Inflammatory macrophage (primary cell): ENCODE results near the gene RCHY1.
"Not testable (repeated sequence)": the region's sequence is repeated elsewhere in the genome, so short reads cannot be mapped to it uniquely, and the experiment has no call there.

Experiments
- DNase-seq, 2 donors: peaks; one replicate each; pipeline ENCODE4 v3.0.0-alpha.2; 2020 to 2022
- total RNA-seq, 18 experiments: gene quantifications; one replicate each; lab custom pipeline; 2026; ENCODE audit warnings: mixed read lengths in 6 of 18, inconsistent platforms in 2 of 18; lab: John Stamatoyannopoulos, UW

RCHY1 gene
- 4.9 to 34.8 (median 12.9) reads per million in 18 experiments for total RNA-seq

DNA sequence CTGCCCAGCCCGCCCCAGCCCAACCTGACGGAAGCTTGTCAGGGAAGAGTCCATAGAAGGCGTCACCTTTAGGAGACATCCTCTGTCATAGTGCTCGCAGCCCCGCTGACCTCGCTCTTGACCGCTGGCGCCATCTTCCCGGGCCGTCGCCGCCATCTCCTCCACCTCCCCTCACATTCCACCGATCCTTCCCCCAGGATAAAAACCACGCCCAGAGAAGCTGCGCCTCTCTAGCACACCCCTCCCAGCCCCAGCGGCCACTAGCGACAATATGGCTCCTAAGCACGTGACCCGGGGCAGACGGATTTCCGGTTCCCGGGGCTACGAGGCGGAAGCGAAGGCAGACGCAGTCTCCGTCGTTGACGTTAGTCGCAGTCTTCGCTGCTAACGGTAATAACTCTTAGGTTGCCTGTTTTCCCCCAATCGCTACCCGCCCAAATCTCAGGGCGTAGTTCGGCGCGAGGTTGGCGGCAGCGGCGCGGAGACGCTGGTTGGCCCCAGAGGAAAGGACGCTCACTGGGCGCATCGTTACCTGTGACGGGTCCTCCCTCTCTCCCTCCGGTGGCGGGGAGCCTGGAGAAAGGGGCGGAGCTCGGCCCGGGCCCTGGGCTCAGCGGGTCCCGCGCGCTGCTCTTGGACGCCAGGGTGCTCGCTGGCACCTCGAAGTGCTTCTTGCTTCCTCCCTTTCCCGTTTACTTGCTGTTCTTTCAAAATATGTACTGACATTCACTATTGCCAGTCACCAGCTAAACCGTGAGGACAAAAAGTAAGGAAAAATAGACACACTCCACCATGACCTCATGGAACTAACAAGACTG, at the start of gene RCHY1, which contains the start of gene THAP6:
Gene RCHY1, minus strand, starts transcription at position 273 of the 818 bp plus-strand sequence. Its CDS starts 117 bp downstream, at position 156.
Gene THAP6, plus strand, starts transcription at position 343 of the 818 bp plus-strand sequence. CDS start 980 bp downstream, outside the sequence.
- DNase-seq, result peak; percentile 97 to 98

DNA sequence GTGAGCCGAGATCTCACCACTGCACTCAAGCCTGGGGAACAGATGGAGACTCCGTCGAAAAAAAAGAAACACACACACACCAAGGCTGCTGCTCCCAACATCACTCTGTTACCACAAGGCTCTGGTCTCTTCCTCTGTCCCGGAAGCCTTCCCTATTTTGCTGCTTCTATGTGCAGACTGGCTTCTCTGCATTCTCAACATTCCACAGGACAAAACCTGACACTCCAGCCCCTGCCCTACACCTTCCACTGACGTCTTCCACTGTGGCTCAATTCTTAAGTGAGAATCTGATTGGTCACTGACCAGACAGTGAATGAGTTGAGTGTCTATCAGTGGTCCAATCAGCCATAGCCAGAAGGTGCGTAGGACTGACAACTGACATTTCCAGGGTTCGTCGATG, 47.6 kb upstream of the RCHY1 start:
- DNase-seq, result no peak

DNA sequence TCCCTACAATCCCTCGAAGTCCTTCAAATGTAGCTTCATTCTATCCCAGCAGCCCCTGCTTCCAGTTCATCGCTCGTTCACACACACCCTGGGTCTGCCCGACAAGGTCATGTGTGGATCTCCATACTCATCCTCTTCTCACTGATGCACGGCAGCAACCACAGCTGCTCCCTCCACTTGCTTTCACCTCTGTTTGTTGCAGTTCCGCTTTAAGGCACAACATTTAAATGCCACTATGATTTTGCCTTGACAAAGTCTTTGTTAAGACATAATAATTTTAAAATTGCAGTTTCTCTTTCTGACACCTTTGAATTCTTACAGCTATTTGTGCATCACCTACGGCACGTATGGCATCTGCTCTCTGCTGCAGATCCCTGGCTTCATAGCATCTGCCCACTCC, 43.5 kb upstream of the RCHY1 start:
- DNase-seq, result no peak

DNA sequence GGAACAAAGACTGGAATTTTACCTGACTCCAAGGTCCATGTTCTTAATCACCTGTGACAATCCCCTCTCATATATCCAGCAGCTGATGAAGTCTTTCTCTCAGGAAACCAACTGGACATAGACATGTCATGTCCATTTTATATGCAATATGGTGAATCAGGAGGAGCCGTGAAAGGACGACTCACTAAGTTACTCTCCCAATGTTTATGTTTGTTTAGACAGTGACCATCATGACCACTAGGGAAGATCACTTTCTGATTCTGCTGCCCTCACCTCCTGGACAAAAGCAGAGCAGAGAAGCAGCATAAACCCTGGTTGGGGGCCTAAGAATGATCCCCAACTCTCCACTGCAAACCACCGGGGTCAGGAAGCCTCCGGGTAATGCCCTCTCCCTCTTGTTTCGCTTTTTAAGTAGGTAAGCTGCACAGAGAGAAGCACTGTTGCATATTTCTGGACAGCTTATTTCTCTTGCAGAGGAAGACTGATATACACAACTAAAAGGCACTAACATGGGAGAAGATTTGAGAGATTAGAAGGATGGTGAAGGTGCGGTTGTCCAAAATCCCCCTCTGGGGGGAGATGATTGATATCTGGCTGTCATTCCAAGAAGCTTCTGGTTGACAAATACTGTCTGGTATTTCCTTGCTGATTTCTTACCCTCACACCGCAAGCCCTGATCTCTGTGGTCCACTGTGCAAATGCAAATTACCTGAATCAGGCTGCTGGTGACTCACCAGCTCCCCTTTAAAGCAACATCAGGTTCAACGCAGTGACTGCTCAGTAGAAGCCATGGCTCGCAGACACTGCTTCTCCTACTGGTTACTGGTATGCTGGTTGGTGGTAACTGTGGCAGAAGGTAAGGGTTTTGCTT, 41.3 kb upstream of the RCHY1 start, which contains the start of gene ODAPH:
Gene ODAPH, plus strand, starts transcription at position 773 of the 871 bp plus-strand sequence. Its CDS starts 17 bp downstream, at position 790.
- no peak for DNase-seq

DNA sequence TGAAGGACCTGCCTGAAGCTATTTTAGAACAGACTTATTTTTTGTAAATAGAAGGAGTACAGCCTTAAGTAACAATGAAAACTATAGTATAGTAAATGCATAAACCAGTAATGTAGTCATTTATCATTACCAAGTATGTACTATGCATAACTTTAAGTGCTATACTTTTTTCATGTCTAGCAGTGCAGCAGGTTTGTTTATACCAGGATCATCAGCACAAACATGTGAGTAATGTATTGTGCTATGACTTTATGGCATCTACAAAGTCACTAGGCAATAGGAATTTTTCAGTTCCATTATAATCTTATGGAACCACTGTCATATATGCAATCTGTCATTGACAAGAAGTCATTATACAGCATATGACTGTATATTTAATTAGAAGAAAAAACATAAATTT, 38.2 kb upstream of the RCHY1 start:
- no peak for DNase-seq

DNA sequence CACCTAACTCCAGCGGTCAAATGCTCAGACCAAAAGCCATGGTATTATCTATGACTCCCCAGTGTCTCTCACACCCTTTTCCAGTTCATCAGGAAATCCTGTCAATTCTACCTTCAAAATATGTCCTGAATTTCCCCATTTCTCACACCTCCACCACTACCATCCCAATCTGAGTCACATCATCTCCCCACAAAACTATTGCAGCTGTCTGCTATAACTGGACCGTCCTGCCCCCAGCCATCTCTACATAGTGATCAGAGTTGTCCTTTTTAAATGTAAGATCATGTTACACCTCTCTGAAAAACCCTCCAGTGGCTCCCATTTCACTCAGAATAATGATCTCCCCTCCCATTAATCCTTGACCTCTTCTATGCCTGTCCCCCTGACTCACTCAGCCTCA, 34.8 kb upstream of the RCHY1 start:
- DNase-seq, result no peak

DNA sequence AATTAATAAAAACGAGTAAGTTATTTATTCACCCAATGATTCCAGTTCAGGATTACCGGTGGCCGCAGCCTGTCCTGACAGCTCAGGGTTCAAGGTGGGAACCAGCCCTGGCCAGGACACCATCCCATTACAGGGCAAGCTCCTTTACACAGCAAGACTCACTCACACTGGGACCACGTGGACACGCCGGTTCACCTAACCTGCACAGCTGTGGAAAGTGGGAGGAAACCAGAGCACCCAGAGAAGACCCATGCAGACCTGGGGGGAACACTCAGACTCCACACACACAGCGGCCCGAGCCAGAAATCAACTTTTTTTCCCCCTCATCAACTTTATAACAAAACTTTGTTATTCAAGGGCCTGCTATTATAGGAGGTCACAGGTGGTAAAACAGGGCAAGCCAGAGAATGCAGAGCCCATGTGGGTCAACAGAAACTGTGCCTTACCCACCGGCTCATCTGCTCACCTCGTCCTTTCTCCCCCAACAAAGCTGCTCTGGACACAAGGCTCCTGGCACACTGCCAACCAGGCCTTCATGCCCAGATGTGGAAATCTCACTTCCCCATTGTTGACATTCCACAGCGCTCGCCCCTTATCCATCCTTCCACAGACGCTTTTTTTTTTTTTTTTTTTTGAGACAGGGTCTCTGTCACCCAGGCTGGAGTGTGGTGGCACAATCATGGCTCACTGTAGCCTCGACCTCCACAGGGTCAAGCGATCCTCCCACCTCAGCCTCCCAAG, 33.6 kb upstream of the RCHY1 start:
- DNase-seq, result peak; percentile 53 to 56

DNA sequence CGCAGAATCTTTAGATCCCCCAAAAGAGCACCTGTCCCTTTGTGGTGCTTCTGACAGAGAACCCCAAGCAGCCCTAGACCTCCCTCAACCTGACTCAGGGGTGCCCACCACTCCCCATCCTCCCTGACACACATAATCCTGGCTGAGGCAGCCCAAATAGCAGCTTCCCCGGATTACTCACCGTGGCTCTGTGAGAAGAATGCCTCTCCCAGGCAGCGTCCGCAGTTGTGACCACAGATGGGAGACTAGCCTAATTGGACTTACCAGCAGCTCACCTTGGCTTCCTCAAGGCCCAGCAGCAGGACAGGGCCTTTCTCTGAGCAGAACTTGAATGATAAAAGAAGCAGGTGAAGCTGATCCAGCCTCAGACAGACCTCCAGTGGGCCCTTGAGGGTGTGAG, 31.3 kb upstream of the RCHY1 start:
- no peak for DNase-seq

DNA sequence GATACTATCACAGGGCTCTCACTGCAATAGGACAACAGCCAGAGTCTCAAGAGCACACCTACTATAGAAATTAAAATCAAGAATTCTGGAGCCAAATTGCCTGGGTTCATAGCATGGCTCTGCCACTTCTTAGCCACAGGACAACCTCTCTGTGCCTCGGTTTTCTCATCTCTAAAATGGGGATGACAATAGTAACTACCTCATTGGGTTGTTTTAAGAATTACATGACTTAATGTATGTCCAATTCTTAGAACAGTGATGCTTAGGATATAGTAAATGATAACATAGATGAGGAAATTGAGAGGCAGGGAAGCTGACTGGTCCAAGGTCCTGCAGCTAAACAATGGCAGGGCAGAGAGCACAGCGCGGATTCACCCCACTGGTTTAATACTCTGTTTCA, 30.7 kb upstream of the RCHY1 start:
- no peak for DNase-seq

DNA sequence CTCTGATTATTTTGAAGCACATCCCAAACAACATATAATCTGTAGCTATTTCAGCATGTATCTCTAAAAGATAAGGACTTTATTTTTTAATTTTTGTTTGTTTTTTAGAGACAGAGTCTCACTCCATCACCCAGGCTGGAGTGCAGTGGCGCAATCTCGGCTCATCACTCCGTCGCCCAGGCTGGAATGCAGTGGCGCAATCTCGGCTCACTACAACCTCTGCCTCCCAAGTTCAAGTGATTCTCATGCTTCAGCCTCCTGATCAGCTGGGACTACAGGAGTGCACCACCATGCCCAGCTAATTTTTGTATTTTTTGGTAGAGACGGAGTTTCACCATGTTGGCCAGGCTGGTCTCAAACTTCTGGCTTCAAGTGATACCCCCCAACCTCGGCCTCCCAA, 30.0 kb upstream of the RCHY1 start:
- DNase-seq, result not testable (repeated sequence)

DNA sequence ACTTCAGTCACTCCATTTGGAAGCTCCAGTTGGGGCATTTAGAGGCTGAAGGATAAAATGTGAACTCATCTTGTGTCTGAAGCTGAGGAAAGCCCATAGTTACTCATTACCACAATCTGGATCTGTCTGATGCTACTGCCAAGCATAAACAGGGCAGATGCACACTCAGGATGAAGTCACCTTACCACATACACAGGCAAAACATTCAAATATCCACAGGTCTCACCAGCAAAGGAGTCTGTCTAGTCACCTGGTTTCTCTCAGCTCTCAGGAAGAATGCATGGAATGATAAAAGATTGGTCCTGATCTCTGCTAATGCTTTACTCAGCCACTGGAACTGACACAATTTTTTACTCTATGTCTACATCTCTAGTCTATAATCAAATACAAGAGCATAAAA, 28.6 kb upstream of the RCHY1 start:
- no peak for DNase-seq

DNA sequence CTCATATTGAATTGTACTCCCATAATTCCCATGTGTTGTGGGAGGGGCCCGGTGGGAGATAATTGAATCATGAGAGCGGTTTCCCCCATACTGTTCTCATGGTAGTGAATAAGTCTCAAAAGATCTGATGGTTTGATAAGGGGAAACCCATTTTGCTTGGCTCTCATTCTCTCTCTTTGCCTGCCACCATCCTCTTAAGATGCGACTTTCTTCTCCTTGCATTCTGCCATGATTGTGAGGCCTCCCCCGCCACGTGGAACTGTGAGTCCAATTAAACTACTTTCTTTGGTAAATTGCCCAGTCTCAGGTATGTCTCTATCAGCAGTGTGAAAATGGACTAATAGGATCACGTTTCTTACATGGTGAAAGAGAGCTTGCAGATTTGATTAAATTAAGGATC, 23.1 kb upstream of the RCHY1 start:
- not testable (repeated sequence) for DNase-seq

DNA sequence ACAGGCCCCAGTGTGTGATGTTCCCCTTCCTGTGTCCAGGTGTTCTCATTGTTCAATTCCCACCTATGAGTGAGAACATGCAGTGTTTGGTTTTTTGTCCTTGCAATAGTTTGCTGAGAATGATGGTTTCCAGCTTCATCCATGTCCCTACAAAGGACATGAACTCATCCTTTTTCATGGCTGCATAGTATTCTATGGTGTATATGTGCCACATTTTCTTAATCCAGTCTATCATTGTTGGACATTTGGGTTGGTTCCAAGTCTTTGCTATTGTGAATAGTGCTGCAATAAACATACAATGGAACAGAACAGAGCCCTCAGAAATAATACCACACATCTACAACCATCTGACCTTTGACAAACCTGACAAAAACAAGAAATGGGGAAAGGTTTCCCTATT, 19.7 kb upstream of the RCHY1 start:
- DNase-seq, result not testable (repeated sequence)

DNA sequence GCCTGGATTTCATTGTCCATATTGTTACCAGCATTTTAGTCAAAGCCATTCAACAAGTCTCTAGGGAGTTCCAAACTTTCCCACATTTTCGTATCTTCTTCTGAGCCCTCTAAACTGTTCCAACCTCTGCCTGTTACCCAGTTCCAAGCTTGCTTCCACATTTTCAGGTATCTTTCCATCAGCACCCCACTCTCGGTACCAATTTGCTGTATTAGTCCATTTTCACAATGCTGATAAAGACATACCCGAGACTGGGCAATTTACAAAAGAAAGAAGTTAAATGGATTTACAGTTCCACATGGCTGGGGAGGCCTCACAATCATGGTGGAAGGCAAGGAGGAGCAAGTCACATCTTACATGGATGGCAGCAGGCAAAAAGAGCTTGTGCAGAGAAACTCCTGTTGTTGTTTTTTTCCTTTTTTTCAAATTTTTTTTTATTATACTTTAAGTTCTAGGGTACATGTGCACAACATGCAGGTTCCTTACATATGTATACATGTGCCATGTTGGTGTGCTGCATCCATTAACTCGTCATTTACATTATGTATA, 19.2 kb upstream of the RCHY1 start:
- DNase-seq, result not testable (repeated sequence)

DNA sequence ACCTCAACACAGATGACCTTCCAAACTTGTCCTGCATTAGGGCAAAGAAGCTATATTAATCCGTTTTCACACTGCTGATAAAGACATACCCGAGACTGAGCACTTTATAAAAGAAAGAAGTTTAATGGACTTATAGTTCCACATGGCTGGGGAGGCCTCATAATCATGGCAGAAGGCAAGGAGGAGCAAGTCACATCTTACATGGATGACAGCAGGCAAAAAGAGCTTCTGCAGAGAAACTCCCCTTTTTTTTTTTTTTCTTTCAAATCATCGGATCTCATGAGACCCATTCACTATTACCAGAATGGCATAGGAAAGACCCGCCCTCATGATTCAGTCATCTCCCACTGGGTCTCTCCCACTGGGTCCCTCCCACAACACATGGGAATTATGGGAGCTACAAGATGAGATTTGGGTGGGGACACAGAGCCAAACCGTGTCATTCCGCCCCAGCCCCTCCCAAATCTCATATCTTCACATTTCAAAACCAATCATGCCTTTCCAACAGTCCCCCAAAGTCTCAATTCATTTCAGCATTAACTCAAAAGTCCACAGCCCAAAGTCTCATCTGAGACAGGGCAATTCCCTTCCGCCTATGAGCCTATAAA, 17.4 kb upstream of the RCHY1 start:
- DNase-seq, result not testable (repeated sequence)

DNA sequence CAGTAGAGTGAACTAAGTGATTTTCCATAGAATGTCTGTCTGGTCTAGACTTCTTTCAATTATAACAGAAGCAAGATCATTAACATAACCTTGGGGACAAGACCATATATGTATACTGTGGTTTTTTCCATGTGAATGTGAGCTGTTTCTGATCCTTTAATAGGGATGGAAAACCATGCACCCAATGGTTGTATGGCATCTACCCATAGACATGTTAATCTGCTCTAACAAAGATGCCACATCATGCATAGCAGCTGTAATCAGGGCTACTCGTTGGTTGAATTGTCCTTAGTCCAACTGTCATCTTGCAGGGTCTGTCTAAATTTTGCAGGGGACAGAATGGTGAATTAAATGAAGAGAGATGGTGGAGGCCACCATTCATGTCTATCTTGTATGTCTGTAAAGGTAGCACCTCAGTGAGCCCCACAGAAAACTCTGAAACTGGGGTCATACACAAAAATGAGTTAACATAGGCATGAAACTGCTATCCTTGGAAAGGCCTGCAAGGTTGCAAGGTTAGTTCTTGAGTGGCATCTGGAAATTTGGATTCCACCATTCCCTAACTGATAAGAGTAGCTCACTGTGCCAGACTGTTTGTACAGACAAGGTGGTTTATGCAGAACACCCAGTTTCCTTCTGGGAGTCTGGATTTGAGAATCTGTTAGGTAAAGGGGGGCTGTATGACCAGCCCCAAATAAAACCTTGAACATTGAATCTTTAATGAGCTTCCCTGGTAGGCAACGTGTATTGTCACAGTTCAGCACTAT, 16.5 kb upstream of the RCHY1 start:
- DNase-seq, result no peak

DNA sequence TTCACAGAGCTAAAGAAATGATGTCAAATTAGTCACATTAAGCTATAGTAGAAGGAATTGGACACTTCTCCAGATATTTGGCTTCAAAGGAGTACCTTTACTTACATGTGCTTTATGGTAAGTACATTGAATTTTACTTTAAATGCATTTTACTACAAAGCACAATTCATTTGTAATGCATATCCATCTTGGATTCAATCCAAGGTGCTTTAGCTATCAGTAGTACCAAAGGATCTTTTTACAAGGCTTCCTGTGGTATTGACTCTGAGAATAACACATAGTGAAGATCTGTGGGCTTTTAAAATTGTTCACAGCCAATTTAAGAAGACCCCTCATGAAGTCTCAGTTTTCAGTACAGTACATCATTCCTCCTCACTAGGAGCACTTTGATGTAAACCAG, 13.3 kb upstream of the RCHY1 start:
- DNase-seq, result no peak

DNA sequence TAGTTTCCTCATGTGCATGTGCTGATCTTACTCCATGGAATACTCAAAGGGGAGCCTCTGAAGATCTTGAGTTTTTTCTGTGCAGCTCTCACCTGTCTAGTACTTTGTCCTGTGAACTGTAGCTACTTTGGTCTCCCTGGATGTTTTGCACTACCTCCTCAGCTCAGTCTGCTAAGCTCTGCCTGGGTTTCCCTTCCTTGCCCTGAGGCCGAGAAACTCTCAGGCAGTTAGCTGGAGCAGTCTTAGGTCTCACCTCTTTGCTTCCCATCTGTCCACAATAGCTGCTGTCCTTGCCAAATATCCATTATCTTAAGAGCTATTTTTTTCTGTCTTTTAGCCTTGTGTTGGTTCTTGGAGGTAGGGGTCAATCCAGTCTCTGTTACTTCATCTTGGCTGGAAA, 11.7 kb upstream of the RCHY1 start:
- DNase-seq, result no peak

DNA sequence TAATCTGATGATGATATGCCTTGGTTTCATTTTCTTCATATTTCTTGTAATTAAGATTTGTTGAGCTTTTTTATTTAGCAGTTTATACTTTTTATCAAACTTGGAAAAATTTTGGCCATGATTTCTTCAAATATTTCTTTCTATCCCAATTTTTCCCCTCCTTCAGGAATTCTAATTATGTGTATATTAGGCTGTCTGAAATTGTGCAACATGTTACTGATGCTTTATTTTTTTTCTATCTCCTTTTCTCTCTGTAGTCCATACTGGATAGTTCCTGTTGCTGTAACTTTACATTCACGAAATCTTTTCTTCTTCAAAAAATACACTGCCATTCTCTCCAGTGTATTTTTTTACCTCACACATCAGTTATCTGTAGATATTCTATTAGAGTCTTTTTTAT, 10.9 kb upstream of the RCHY1 start:
- DNase-seq, result no peak

DNA sequence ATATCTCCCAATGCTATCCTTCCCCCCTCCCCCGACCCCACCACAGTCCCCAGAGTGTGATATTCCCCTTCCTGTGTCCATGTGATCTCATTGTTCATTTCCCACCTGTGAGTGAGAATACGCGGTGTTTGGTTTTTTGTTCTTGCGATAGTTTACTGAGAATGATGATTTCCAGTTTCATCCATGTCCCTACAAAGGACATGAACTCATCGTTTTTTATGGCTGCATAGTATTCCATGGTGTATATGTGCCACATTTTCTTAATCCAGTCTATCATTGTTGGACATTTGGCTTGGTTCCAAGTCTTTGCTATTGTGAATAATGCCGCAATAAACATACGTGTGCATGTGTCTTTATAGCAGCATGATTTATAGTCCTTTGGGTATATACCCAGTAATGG, 5.2 kb upstream of the RCHY1 start:
- DNase-seq, result not testable (repeated sequence)

DNA sequence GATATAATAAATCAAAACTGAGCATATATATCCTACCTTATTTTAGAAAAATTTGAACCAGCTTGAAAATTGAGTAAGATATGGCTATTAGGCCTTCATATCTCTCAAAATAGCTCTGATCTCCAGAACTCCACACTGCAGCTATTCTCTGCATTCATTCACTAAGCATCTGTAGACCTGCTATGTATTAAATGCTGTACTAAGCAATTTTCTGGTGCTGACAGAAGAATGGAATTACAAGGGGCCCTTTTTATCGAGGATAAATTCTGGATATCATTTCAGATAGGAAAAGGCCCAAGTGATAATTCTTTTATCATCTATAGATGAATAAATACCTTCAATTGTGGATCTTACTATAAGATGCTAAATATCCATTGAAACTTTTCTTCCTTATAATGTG, 1.9 kb upstream of the RCHY1 start:
- no peak for DNase-seq
